Hypothalamus (tissue), 51 donors: ENCODE measurements around the gene RPL23.
A peak's percentile ranks its signal among the peaks of the same experiment; 100 is the strongest.

Experiments
- DNase-seq, 51 donors: peaks; one replicate each; lab custom pipeline; 2025; lab: John Stamatoyannopoulos, UW

Gene RPL23

DNA sequence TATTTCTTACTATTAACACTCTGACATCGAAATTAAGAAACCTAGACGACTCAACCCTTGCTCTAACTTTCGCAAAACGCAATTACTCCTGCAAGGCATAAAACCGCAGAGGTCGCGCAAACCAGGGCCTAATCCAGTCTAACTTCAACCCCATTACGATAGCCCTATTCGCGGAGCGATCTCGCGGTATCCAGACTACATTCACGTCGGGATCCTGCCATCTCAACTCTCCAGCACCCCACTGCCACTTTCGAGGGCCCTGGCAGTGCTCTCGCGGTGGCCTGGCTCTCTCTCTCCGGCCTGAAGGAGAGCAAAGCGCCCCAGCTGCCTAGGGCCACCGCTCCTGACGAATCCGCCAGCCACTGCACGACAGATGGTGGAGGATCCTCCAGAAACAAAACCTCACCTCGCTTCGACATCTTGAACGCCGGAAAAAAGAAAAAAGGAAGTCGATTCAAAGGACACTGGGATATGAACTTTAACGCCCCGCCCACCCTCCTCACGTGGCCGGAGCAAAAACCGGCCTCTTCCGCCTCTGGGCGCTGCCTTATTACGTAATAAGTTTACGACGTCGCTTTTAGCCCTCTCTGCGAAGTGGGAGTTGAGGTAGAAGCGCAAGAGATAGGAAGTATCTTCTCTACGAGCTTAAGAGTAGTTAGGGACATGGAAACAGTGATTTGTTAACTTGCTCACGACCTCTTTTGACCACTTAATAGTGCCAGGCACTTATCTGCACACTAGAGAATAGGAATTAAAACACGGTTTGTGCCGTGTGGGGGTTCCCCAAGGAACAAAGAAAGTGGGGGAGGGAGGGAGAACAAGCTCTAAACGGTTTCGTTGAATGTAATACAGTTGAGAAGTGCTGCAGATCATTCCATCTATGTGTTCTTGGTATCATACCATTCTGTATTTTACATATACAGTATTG is at the start of gene RPL23:
RPL23 (minus strand) TSS at position 430 of the 928 bp plus-strand sequence; CDS start at position 419, 11 bp downstream.
- peak; percentile 45 to 97 (median 85) for DNase-seq

DNA sequence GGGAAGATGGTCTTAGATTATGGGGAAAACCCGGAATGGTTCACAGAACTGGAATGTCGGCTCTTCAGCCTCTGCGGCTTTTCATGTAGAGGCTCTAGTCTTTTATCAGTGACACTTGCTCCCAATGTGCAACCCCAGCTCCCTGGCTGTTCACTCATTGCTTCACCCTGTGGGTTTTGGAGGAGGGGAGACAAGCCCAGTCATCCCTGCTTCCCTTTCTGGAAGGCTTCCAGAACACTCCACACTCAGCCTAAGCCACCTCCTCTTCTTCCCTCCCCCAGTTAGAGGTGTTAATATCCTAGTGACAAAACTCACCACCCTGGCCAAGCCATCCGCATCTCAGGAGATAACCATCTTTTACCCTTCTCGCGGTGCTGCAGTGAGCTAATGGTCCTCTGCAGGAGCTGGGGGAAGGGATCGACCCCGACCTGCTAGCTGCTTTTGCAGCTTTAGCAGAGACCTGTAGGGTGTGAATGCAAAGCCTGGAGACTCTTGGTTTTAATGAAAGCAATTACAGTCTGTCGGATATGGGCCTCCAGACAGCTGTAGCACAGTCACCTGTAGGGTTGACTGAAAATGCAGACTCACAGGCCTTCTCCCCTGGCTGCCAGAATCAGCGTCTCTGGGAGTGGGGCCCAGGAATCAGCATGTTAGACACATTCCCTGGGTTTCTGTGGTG is 47.6 kb upstream of the RPL23 start:
- peak in 2 of 51 donors; percentile 13 to 35 for DNase-seq

DNA sequence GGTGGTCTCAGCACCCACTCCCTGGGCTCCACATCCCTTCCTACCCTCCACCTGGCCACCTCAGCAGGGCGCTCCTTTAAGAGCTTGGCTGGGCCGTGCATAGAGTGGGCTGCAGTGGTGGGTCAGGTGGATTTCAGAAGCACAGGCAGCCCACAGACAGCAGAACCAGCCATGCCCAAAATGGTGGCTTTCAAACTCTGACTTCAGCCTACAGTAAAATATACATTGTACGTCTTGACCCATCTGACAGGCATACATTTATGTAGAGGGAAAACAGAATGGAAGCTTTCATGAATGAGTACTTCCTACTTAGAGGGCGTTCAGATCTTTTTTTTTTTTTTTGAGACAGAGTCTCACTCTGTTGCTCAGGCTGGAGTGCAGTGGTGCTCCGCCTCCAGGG is 45.9 kb upstream of the RPL23 start:
- DNase-seq: no peak

DNA sequence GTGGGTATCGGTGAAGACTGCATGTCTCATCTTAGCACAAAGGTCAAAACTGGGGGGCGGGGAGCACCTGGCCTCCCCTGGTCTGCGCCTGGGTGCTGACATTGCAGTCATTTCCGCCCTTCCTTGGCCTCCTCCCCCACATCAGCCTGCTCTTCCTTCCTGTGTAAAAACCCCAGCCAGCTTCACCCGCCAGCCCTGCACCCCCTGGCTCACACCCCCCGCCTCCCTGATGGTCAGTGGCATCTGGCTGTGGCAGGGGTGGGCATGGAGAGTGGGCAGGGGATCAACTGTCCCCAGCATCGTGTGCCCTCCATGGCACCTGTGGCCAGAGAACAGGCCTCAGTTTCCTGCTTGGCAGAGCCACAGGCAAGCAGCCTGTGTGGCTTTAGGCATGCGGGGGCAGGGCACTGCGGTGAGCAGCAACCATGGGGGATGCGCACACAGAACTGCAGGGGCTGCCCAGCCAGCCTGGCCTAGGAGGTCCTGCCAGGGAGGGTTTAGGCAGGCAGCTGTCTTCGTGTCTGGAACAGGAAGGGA is 45.4 kb upstream of the RPL23 start:
- no peak for DNase-seq

DNA sequence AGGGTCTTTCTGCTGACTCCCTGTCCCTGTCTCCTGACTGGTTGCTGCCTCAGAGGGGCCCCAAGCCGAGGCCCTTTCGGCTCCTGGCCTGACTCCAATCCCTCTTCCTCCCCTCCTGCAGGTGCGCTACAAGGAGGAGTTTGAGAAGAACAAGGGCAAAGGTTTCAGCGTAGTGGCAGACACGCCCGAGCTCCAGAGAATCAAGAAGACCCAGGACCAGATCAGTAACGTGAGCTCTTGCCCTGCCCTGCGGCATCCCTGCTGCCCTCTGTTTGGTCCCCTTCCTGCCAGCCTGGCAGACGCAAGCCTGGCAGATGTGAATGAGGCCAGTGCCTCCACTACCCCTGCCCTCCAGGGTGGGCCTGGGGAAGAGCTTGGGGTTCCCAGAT is 44.8 kb upstream of the RPL23 start:
- DNase-seq: no peak

DNA sequence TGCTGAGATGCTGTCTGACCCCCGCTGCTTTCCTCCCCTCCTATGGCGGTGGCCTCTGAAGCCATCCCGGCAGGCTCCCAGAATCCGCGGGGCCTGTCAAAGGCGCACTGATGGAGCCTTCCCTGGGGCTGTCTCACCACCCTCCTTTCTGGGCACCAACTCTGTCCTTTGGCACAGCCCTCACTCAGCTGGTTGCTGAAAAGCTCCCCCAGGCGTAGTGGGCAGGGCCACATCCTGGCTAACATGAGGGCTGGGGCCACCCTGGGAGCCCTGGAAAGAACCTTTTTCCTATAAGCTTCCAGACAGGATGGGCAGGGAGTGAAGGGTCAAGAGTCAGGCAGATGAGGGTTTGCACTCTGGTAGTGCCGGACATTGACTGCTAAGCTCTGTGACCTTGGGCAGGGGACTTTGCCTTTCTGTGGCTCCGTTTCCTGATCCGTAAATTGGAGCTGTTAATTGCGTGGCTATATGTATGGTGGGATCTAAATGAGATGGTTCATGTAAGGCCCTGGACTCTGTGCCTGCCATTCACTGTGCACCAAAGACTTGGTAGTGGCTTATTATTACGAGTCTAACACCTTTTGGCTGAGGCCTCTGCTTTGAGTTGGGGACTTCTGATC is 44.3 kb upstream of the RPL23 start:
- DNase-seq: peak in 17 of 51 donors; percentile 10 to 65 (median 38)

DNA sequence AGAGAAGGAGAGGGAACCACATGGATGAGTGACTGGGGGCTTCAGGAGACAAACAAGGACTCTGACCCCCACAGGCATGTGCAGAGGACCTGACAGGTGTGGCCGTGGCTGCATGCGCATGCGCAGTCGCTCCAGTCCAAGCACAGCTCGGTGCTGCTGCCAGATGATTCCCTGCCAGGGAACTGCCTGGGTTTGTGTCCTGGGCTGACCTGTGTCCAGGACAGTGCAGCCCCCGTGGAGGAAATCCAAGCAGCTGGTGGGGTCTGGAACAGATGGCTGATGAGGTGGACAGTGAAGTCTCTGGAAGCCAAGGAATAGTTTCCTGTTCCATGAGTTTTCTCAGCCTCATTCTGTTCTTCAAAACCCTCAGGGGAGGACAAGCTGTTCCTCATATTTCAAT is 43.7 kb upstream of the RPL23 start:
- DNase-seq: peak in 18 of 51 donors; percentile 7 to 59 (median 28)

DNA sequence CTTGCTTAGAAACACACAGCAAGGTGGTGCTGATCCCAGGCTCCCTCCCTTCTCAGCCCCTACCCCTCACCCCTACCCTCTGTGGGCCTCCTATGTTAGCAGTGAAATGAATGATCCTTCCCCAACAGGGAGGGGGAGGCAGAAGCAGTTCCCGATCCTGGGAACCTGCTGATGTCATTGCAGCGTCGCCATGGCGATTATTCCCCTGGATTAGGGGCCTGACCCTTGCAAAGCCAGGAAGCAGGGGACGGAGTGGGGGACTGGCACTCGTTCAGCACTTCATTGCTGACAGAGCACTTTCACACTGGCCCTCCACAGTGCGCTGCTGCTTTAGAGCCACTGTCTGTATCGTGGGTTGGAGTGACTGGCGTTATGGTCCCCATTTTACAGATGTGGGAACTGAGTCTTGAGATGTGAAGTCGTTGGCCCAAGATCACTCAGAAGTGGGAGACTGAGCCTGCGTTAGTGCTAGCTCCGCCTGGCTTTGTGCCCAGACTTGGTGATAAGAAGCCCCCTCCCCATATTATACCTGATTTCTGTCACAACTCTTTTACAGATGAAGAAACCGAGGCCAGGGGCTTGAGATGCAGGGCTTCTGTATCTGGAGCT is 42.9 kb upstream of the RPL23 start:
- DNase-seq: peak in 1 of 51 donors; percentile 9

DNA sequence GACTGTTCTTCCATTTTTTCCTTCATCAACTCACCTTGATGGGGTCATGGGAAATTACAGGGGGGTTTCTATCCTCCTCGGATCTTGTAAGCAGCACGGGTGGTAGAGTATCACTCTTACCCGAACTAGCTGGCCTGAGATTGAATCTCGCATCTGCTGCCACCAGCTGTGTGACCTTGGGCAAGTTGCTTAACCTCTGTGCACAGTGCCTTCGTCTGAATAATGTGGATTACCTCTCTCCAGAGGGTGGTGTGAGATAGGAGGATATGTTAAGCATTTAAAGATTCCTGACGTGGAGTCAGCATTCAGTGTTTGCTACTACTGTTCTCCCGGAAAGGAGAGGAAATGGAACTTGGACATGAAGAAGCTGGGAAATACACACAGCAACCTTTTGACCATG is 40.8 kb upstream of the RPL23 start:
- DNase-seq: no peak

DNA sequence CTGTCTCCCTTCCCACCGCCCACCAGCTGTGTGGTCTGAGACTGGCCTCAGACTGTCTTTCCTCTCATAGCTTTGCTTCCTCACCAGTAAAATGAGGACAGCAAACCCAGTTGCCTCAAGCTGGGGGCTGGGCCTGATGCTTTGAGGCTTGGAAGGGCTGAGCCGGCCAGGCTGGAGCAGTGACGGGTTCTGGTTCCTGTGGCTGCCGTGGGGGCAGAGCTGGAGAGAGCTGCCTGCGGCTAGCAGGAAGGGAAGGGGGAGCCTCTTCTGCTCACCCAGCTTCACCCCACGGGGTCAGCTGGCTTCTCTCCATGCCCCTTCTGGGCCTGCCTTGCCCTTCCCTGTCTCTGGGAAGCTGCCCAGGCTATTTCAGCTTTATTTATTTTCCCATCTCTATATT is 40.1 kb upstream of the RPL23 start:
- peak in 21 of 51 donors; percentile 13 to 51 (median 34) for DNase-seq

DNA sequence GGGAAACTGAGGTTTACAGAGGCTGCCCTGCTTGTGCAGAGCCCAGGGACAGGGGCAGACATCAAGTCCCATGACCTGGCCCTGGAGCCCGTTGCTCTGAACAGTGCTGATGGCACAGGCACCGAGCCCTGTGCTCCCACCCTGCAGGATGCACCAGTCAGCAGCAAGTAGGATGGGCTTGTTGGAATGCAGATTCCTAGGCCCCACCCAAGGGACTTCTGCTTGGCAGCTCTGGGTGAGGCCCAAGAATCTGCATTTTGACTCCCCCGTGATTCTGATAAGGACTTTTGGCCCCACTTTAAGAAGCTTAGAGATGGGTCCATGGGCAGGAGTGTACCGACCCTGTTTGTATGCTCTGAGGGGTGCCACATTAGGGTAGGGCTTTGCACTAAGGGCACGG is 39.6 kb upstream of the RPL23 start:
- DNase-seq: no peak

DNA sequence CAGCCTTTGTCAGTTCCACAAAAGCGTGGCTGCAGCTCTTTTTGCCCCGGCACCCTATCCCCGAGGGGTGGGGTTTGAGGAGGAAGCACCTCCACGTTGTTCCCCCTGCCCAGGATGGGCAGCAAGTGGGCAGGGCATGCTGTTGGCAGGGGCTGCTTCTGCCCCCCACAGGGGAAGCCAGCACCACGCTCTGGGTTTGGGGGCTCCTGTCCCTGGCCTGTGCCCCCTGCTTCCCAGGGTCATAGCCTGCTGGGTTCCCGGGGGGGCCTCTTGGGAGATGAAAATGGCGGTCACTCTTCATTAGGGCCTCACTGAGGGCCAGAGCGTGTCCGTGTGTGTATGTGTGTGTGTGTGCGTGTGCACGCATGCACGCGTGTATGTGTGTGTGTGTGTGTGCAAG is 39.1 kb upstream of the RPL23 start:
- DNase-seq: no peak

DNA sequence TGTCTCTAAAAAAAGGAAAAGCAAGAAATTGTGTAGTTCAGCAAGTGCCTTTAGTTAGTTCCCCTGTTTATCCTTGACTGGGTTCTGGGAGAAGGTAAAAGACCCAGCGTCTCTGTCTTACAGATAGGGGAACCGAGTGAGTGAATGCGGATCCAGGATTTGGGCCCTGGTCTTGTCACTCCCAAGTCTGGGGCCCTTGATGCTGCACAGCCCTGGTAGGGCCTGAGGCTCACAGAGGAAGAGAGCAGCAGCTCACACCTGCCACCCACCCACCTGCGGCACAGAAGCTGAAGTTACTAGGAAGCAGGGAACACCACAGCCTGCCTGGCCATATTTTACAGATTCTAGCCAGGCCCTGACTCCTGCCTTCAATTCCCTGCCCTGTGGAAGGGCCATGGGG is 38.6 kb upstream of the RPL23 start:
- no peak for DNase-seq

DNA sequence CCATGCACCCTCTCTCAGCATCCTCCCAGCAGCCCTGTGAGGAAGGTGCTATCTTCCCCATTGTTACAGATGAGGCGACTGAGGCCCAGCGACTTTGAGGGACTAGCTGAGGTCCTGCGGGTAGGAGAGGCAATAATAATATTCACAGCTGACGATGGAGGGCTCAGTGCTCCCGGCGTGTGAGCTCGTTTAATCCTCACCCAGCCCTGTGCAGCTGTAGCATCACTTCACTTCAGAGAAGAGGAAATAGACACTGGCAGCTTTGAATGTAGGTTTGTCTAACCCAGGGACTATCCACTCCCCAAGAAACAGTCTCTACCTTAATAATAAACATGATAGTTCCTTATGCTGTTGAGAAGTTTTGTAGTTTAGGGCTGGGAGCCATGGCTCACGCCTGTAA is 37.9 kb upstream of the RPL23 start:
- no peak for DNase-seq

DNA sequence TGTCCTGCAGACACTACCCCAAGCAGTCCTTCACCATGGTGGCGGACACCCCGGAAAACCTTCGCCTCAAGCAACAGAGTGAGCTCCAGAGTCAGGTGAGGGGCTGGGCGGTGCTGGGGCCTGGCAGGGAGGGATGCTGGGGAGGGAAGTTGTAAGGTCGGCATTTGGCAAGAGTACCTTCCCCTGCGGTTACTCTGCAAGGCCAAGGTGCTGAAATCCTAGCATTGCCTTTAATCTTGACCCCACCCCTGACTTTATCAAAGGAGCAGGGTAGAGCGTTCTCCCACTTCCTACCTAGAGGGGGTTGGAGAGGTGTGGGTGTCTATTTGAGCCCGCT is 36.9 kb upstream of the RPL23 start:
- DNase-seq: no peak

DNA sequence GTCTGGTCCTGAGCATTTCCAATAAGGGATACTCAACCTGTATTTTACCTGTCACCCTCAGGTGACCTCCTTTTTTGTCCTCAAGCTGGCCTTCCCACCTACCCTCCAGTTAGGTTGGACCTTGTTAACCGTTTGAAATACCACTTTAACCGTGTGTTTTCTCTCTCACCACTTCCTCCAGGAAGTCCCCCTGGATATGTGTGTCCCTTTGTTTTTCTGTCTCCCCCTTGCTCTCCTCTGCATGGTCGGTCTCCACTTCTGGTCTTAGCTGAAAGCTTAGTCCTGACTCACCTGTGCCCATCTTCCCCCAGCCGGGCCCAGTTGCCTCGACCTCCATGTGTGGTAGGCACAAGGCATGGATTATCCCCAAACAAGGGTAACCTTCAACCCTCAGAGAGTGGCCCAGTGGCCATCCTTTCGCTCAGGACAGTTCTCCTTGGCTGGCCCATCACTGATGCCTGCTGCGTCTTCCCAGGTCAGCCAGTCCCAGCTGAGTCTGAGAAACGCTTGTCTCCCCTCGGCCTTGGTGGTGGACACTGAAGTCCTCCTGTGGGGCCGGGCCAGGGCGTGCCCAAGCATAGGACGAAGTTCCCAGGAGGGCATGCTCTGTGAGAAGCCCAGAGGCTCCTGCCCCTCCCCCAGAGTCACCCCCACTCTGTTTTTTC is 36.4 kb upstream of the RPL23 start:
- no peak for DNase-seq

DNA sequence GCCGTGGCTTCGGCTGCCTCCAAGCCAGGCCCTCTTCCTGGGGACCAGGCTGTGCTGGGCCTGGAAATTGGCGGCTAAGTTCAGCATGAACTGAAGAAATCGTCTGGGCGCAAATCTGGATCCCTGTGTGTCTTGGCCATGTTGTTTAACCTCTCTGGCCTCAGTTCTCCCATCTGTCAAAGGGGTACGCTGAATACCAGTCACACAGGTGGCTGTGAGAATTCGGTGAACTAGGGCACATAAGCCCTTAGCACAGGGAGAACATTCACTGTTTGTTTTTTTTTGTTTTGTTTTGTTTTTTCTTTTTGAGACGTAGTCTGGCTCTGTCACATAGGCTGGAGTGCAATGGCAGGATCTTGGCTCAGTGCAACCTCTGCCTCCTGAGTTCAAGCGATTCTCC is 35.3 kb upstream of the RPL23 start:
- DNase-seq: no peak

DNA sequence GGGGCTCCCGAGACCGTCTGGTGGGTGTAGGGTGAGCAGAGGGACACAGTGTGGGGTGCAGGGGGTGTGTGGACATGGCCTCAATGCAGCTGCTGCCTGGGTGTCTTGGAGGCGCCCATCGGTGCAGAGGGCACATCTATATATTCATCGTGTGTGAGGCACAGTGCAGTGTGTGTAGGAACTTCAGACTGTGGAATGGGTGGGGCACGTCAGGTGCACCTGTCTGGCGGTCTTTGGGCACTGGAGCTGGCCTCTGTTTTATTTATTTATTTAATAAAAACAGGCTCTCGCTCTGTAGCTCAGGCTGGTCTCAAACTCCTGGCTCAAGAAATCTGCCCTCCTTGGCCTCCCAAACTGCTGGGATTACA is 33.1 kb upstream of the RPL23 start:
- no peak for DNase-seq

DNA sequence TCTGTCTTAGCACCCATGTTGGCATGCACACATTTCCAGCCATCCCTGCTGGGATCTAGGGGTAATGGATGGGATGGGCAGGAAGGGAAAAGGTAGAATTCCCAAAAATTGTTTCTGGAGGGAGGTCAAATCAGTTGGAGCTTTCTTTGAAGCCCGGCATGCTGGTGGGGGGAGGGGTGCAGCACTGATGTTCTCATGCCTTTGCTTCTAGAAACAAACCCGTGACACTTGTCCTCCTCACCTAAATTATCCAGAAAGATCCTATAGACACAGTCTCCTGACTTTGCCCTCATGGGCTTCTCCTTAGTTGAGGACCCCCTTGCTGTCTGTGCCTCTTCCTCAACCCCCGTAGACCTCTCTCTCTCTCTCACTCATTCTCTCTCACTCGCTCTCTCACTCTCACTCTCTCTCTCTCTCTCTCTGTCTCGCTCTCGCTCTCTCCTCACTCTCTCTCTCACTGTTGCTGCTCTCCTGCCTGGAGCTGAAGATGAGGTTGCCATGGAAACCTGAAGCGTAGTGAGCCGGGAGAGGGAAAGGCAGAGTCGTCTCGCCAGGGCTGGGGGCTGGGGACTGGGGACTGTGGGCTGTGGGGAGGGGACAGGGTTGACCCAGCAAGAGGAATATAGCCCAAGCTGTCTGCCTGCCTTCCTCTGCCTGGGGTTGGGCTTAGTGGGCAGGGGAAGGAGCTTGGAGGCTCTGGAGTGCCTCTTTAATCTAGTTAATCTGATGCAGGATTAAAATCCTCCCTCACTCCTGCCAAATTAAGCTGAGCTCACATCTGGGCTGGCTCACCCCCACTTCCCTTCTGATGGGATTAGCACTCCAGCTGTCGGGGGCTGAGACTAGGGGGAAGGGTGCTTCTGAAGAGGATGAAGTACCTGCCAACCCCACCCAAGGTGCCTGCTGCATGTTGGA is 32.5 kb upstream of the RPL23 start:
- DNase-seq: peak in 39 of 51 donors; percentile 14 to 82 (median 62)
